ENCODE measurements around the gene PACSIN3. TPM values are rescaled to one million over a fixed set of nuclear protein-coding genes. Genes with fewer than 3 reads are reported as not detected.

The PACSIN3 gene
- total RNA-seq, 1 donor from 2014 or later = 93.3 TPM

DNA sequence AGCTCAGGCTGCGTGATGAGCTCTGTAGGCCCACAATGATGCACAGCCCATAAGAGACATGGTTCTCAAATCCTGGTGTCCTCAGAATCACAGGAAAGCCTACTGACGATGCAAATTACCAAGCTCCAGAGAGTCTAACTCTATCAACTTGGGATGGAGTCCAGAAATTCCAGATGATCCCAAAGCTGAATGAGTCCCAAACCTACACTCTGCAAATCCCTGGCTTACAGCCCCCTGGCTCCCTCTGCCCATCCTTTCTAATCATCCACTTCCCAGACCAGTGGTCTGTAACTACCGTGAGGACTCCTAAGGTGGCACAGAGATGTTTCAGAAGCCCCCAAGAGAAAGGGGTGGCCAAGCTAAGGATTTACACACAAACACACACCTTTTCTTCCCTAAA, 23.0 kb downstream of the PACSIN3 start:
- DNase-seq (ENCODE audit: extremely low spot score, unreplicated experiment) = no peak
- H3K36me3 Mint-ChIP-seq (ENCODE audit: unreplicated experiment) = peaks cover 19% of the 10 kb centered on the region
- no peak overlapping the region for H3K4me3 Mint-ChIP-seq (ENCODE audit: unreplicated experiment)
- TF ChIP-seq, protein P1, sequence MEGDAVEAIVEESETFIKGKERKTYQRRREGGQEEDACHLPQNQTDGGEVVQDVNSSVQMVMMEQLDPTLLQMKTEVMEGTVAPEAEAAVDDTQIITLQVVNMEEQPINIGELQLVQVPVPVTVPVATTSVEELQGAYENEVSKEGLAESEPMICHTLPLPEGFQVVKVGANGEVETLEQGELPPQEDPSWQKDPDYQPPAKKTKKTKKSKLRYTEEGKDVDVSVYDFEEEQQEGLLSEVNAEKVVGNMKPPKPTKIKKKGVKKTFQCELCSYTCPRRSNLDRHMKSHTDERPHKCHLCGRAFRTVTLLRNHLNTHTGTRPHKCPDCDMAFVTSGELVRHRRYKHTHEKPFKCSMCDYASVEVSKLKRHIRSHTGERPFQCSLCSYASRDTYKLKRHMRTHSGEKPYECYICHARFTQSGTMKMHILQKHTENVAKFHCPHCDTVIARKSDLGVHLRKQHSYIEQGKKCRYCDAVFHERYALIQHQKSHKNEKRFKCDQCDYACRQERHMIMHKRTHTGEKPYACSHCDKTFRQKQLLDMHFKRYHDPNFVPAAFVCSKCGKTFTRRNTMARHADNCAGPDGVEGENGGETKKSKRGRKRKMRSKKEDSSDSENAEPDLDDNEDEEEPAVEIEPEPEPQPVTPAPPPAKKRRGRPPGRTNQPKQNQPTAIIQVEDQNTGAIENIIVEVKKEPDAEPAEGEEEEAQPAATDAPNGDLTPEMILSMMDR (IDR thresholded peaks at IDR 0.05) = no peak
- H3K4me1 Mint-ChIP-seq (ENCODE audit: unreplicated experiment) = peaks cover 4% of the 10 kb centered on the region
- H3K27ac Mint-ChIP-seq (ENCODE audit: unreplicated experiment) = no peak overlapping the region
- no peaks in the 10 kb centered on the region for H3K9me3 Mint-ChIP-seq (ENCODE audit: unreplicated experiment)
- H3K27me3 Mint-ChIP-seq (ENCODE audit: unreplicated experiment) = no peaks in the 10 kb centered on the region

- H3K27me3 Mint-ChIP-seq (ENCODE audit: unreplicated experiment) = no peaks in the 10 kb centered on the region
- no peak overlapping the region for H3K27ac Mint-ChIP-seq (ENCODE audit: unreplicated experiment)
- TF ChIP-seq, protein P1 (IDR thresholded peaks at IDR 0.05) = no peak
- no peak overlapping the region for H3K4me3 Mint-ChIP-seq (ENCODE audit: unreplicated experiment)
- peaks cover 12% of the 10 kb centered on the region for H3K36me3 Mint-ChIP-seq (ENCODE audit: unreplicated experiment)
- H3K9me3 Mint-ChIP-seq (ENCODE audit: unreplicated experiment) = no peaks in the 10 kb centered on the region
- DNase-seq (ENCODE audit: extremely low spot score, unreplicated experiment) = no peak
- peaks cover 4% of the 10 kb centered on the region for H3K4me1 Mint-ChIP-seq (ENCODE audit: unreplicated experiment)
These were observed 23.8 kb downstream of the PACSIN3 start for GRCh38 chr11:47162426-47162825.

DNA sequence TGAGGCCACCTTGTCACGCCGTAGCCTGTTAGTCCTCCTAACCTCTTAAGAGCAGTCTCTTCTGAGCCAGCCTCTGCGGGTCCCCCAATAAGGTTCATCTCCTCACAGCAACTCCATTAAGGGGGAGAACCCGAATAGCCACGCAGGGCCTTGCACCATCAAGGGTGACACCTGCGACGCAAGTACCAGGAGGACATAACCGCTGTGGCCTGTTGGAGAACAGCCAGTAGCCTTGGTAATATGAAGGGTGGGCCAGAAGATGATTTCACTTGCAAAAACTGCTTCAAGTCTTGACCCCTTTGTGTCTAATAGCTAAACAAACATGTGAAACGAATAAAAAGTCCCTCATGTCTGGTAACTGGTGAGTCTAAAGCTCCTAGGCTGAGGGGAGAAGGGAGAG, 24.3 kb downstream of the PACSIN3 start:
- Mint-ChIP-seq H3K36me3 (ENCODE audit: unreplicated experiment) (peaks cover 10% of the 10 kb centered on the region), H3K27me3 (ENCODE audit: unreplicated experiment) (no peaks in the 10 kb centered on the region), H3K27ac (ENCODE audit: unreplicated experiment) (peak overlapping the region; percentile 34), H3K4me1 (ENCODE audit: unreplicated experiment) (peaks cover 4% of the 10 kb centered on the region), H3K9me3 (ENCODE audit: unreplicated experiment) (no peaks in the 10 kb centered on the region), H3K4me3 (ENCODE audit: unreplicated experiment) (no peak overlapping the region)
- no peak for DNase-seq (ENCODE audit: extremely low spot score, unreplicated experiment)
- TF ChIP-seq, protein P1 (IDR thresholded peaks at IDR 0.05) = no peak

DNA sequence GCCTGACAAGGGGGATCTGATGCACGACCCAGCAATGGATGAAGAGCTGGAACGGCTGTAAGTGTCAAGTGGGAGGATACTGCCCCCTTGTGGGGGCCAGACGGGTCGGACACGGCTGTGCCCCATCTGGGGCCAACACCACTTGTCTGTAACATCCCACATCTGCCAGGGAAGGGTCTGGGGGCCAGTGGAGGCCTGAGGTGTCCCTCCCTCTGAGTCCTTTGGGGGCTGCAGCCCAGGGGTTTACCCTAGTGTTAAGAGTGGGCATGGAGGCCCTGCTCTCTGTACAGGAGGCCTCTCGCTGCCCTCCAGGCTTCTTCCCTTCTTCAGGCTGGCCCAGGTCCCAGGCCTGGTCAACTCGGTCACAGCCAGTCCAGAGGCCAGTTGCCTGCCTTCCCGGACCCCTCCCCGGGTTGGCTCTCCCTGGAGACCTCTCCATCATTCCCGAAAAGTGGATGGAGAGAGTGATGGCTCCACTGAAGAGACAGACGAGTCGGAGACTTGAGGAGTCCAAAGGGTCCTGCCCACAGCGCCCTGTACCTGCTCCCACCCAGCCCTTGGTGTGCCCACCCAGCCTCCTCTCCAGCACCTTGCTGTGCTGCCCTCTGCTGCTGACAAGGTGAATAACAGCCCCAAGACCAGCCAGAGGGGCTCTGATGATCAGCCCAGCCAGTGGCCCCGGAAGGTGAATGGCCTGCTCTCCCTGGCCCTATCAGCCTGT, 24.9 kb downstream of the PACSIN3 start:
- Mint-ChIP-seq H3K27me3 (ENCODE audit: unreplicated experiment) (no peaks in the 10 kb centered on the region), H3K9me3 (ENCODE audit: unreplicated experiment) (no peaks in the 10 kb centered on the region), H3K4me1 (ENCODE audit: unreplicated experiment) (peaks cover 4% of the 10 kb centered on the region), H3K4me3 (ENCODE audit: unreplicated experiment) (no peak overlapping the region), H3K36me3 (ENCODE audit: unreplicated experiment) (peaks cover 10% of the 10 kb centered on the region), H3K27ac (ENCODE audit: unreplicated experiment) (peak overlapping the region; percentile 34)
- TF ChIP-seq, protein P1 (IDR thresholded peaks at IDR 0.05) = peak; percentile 64
- no peak for DNase-seq (ENCODE audit: extremely low spot score, unreplicated experiment)

- Mint-ChIP-seq H3K4me3 (ENCODE audit: unreplicated experiment) (no peak overlapping the region), H3K27ac (ENCODE audit: unreplicated experiment) (no peak overlapping the region), H3K4me1 (ENCODE audit: unreplicated experiment) (peaks cover 4% of the 10 kb centered on the region), H3K27me3 (ENCODE audit: unreplicated experiment) (no peaks in the 10 kb centered on the region), H3K36me3 (ENCODE audit: unreplicated experiment) (peaks cover 8% of the 10 kb centered on the region), H3K9me3 (ENCODE audit: unreplicated experiment) (no peaks in the 10 kb centered on the region)
- TF ChIP-seq, protein P1 (IDR thresholded peaks at IDR 0.05) = no peak
- DNase-seq (ENCODE audit: extremely low spot score, unreplicated experiment) = no peak
These were observed 25.5 kb downstream of the PACSIN3 start for GRCh38 chr11:47160753-47161133.

Measured in osteocyte (in vitro differentiated cells).